Prostate gland (tissue), 2 donors: ENCODE measurements around the gene SLC2A6. TPM values are rescaled to one million over a fixed set of nuclear protein-coding genes. Genes with fewer than 3 reads are reported as not detected.

ENCODE experiments used
- DNase-seq: peaks from one replicate; pipeline ENCODE4 v3.0.0-alpha.2; 2019; ENCODE audit warnings: low spot score
- H3K27ac ChIP-seq, 2 donors: fragments of 200-600 bp; sonication (generic); 2 replicates each; pipeline ENCODE4 v1.5.1; 2017 to 2019
- H3K27me3 ChIP-seq: fragments of 200-600 bp; sonication (generic); replicated peaks from 2 replicates; pipeline ENCODE4 v1.5.1; 2019; ENCODE audit not compliant: insufficient read depth
- H3K36me3 ChIP-seq, 2 donors: fragments of 200-600 bp; sonication (generic); 1 replicate in 1 of 2; 2 replicates in 1 of 2; pipeline versions ENCODE4 v1.5.1 to v1.8.1; 2017 to 2019
- H3K4me1 ChIP-seq: fragments of 200-600 bp; sonication (generic); replicated peaks from 2 replicates; pipeline ENCODE4 v1.5.1; 2019
- H3K4me3 ChIP-seq, 2 donors: fragments of 200-600 bp; sonication (generic); 2 replicates each; pipeline ENCODE4 v1.5.1; 2017 to 2019
- H3K9me3 ChIP-seq: fragments of 200-600 bp; sonication (generic); 2 replicates; pipeline ENCODE4 v1.5.1; 2017
- POLR2A ChIP-seq: fragments of 450-650 bp; IDR thresholded peaks from one replicate; pipeline ENCODE4 v1.6.1; 2016; ENCODE audit warnings: antibody characterized with exemption, mild to moderate bottlenecking
- POLR2AphosphoS5 ChIP-seq: sonication (generic); formaldehyde crosslinking; IDR thresholded peaks from one replicate; pipeline ENCODE4 v1.6.1; 2017; ENCODE audit warnings: antibody characterized with exemption
- WGBS: methylation state at CpG from one replicate; pipeline ENCODE4 v1.1.5; 2018; 5-methylcytosine and 5-hydroxymethylcytosine counted together
- intact Hi-C: fragments of 100-400 bp; cut with DNase I; formaldehyde crosslinking; loops from one replicate; pipeline ENCODE4 v1.14.2; 2022
- total RNA-seq, 2 donors: library from RNA; depleted of rRNA; stranded (reverse); fragments of >200 nt; gene quantifications; one replicate each; pipeline ENCODE4 v1.1.0, GENCODE V29; 2016
- TF ChIP-seq, protein P1 (sequence below), 4 experiments: fragments of 200-600 bp in 2 of 4; fragments of 450-650 bp in 2 of 4; sonication (generic) in 2 of 4; IDR thresholded peaks; 1 replicate in 3 of 4; 2 replicates in 1 of 4; pipeline ENCODE4 v1.5.1; 2016 to 2019; ENCODE audit warnings: antibody characterized with exemption in 4 of 4, mild to moderate bottlenecking in 2 of 4, moderate library complexity in 2 of 4

The SLC2A6 gene
- total RNA-seq, 2 donors from 2014 or later: 0.77 to 3.4 TPM

DNA sequence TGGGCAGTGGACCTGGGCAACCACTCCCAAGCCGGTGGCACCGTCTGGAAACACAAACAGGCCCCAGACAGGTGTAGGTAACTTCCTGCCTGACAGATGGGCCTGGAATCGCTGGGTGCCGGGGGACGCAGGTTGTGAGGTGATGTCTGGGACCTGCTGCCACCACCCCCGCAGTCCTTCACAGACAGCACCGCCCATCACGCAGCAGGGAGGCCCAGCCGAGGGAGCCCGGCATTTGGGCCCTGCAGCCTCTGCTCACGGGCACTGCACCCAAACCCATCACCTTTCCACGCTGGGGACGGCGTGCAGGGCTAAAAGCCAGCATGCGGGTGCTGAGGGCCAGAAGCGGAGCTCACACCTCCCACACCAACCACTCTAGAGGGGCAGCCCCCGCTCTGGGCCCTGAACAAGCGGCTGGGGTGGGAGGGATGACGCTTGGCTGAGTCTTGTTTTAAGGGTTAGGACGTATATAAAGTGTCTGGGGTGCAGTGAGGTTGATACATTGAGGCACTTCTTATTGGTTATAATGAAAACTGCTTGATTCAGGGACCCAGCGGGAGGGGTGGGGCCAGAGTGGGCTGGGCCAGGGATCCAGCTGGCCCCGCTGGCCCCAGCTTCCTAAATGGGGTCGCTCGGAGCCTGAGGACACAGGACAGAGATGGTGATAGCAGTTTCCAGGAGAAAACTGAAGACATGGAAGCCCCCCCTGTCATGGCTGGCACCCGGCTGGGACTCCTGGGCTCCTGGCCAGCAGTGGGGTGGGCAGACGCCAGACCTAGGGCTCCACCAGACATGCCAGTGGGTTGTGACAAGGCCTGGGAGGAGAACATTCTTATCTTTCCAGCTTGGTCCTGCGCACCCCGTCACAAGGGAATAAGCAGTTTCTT lies 34.6 kb upstream of the SLC2A6 start:
- H3K27ac ChIP-seq: no peak overlapping the region
- H3K4me1 ChIP-seq: peaks cover 11% of the 10 kb centered on the region
- H3K27me3 ChIP-seq: no peaks in the 10 kb centered on the region
- no peak overlapping the region for H3K4me3 ChIP-seq
- intact Hi-C loops: no loop called here
- no peaks in the 10 kb centered on the region for H3K9me3 ChIP-seq
- 64% methylated on average over 23 of the region's 28 CpGs for WGBS
- H3K36me3 ChIP-seq: no peaks in the 10 kb centered on the region
- TF ChIP-seq, protein P1, sequence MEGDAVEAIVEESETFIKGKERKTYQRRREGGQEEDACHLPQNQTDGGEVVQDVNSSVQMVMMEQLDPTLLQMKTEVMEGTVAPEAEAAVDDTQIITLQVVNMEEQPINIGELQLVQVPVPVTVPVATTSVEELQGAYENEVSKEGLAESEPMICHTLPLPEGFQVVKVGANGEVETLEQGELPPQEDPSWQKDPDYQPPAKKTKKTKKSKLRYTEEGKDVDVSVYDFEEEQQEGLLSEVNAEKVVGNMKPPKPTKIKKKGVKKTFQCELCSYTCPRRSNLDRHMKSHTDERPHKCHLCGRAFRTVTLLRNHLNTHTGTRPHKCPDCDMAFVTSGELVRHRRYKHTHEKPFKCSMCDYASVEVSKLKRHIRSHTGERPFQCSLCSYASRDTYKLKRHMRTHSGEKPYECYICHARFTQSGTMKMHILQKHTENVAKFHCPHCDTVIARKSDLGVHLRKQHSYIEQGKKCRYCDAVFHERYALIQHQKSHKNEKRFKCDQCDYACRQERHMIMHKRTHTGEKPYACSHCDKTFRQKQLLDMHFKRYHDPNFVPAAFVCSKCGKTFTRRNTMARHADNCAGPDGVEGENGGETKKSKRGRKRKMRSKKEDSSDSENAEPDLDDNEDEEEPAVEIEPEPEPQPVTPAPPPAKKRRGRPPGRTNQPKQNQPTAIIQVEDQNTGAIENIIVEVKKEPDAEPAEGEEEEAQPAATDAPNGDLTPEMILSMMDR (IDR thresholded peaks at IDR 0.05): no peak
- TF ChIP-seq POLR2A: no peak
- TF ChIP-seq POLR2AphosphoS5: no peak
- no peak for DNase-seq

DNA sequence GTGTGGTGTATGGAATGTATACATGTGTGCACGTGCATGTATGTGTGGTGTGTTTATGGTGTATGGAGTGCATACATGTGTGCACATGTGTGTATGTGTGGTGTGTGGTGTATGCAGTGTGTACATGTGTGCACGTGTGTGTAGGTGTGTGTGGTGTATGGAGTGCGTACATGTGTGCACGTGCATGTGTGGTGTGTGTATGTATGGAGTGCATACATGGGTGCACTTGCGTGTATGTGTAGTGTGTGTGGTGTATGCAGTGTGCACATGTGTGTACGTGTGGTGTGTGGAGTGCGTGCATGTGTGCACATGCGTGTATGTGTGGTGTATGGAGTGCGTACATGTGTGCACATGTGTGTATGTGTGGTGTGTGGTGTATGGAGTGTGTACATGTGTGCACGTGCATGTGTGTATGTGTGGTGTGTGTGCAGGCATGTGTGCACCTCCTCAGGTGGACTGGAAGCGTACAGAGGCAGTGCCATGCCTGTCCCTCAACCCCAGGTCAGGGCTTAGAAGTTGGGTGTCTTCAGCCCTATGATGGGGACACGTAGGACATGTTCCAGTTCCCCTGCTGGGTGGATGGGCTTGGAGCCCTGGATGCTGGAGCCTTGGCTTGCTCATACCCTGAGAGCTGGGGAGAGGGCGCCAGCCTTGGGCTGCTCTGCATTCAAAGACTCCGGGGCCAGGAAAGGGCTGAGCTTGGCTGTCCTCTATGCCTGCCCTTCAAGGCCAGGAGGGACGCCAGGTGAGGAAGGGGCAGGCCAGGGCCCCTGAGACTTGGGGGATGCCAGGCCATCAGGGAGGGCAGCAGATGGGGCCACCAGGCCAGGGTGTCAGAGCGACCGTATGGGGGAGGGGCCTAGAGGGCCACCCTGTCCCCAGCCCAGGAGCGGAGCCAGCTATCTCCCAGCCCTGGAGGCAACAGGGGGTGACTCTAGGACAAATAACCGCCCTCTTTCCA lies 33.6 kb upstream of the SLC2A6 start:
- DNase-seq: no peak
- WGBS: 89% methylated on average over 19 of the region's 19 CpGs
- no peak overlapping the region for H3K4me3 ChIP-seq

DNA sequence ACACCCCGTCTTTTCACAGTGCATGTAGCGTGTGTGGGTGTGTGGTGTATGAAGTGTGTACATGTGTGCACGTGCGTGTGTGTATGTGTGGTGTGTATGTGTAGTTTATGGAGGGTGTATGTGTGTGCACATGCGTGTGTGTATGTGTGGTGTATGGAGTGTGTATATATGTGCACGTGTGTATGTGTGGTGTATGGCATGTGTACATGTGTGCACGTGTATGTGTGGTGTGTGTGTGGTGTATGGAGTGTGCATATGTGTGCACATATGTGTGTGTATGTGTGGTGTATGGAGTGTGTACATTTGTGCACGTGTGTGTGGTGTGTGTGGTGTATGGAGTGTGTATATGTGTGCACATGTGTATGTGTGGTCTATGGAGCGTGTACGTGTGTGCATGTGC lies 32.7 kb upstream of the SLC2A6 start:
- no peak for TF ChIP-seq POLR2AphosphoS5
- TF ChIP-seq POLR2A: no peak
- TF ChIP-seq, protein P1 (IDR thresholded peaks at IDR 0.05): no peak
- Histone ChIP-seq H3K27me3 (no peaks in the 10 kb centered on the region), H3K4me1 (peaks cover 11% of the 10 kb centered on the region), H3K9me3 (no peaks in the 10 kb centered on the region), H3K4me3 (no peak overlapping the region), H3K27ac (no peak overlapping the region), H3K36me3 (no peaks in the 10 kb centered on the region)
- intact Hi-C loops: no loop called here
- 85% methylated on average over 10 of the region's 10 CpGs for WGBS
- no peak for DNase-seq

More for the DNA sequence above, 33.6 kb upstream of the SLC2A6 start:
- TF ChIP-seq, protein P1 (IDR thresholded peaks at IDR 0.05): no peak
- TF ChIP-seq POLR2AphosphoS5: no peak
- no peak for TF ChIP-seq POLR2A
- Histone ChIP-seq H3K36me3 (no peaks in the 10 kb centered on the region), H3K9me3 (no peaks in the 10 kb centered on the region), H3K27me3 (no peaks in the 10 kb centered on the region), H3K4me1 (peaks cover 11% of the 10 kb centered on the region), H3K27ac (no peak overlapping the region)
- intact Hi-C loops: no loop called here

DNA sequence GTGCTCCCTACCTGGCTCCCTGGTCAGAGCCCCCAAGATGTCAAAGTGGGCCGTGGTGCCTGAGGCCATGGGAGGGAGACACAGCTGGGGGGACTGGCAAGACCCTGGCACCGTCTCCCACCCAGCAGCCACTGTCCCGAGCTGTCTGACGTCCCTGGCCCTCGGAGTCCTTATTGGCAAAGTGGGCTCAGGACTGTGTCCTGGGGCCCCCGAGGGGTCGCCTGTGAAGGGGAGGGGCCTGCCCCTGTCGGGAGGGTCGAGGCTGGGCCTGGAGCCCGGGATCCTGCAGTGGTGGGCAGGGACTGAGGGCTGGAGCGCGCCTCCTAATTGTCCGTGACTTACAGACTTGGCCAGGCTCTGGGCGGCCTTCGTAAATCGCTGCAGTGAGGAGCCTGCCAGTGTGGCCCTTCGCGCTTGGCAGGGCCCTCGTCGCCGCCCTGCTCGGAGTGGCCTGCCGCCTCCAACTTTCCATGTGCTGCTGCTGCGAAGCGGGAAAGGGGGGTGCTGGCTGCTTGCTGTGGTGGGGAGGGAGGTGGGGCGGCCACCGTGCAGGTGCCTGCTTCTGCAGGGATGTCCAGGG lies 32.1 kb upstream of the SLC2A6 start:
- intact Hi-C loops: no loop called here
- H3K36me3 ChIP-seq: no peaks in the 10 kb centered on the region
- no peak for DNase-seq
- H3K27me3 ChIP-seq: no peaks in the 10 kb centered on the region
- no peak overlapping the region for H3K27ac ChIP-seq
- no peak for TF ChIP-seq POLR2A
- TF ChIP-seq, protein P1 (IDR thresholded peaks at IDR 0.05): no peak
- WGBS: 89% methylated on average over 15 of the region's 27 CpGs
- H3K9me3 ChIP-seq: no peaks in the 10 kb centered on the region
- peaks cover 11% of the 10 kb centered on the region for H3K4me1 ChIP-seq
- no peak overlapping the region for H3K4me3 ChIP-seq
